HG03469 (cell line): ENCODE data around the gene KIAA2012.
"Not testable (repeated sequence)": the region's sequence is repeated elsewhere in the genome, so short reads cannot be mapped to it uniquely, and the experiment has no call there.

Experiments used
- ATAC-seq: cut with Tn5 transposase; IDR thresholded peaks from one replicate; pipeline ENCODE4 v1.9.1; 2021; ENCODE audit warnings: mild to moderate bottlenecking, moderate library complexity, moderate number of reproducible peaks; ENCODE audit not compliant: unreplicated experiment

The KIAA2012 gene

DNA sequence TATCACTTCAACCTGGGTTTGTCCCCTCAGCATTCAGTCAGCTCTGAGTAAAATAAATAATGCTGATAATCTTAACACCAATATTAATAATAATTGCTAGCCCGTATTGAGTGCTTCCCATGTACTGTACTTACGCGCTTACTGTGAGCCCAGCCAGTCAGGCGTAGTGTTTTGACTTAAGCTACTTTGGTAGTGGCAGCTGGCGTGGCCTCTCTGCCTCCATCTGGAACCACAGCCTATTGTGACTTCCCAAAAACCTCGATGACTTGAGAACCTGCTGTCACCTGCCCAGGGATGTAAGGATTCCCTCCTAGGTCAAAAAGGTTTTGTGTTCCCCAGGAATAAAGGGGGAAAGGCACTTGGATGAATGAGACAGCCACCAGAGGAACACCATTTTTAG lies 112.1 kb downstream of the KIAA2012 start:
- no peak for ATAC-seq

DNA sequence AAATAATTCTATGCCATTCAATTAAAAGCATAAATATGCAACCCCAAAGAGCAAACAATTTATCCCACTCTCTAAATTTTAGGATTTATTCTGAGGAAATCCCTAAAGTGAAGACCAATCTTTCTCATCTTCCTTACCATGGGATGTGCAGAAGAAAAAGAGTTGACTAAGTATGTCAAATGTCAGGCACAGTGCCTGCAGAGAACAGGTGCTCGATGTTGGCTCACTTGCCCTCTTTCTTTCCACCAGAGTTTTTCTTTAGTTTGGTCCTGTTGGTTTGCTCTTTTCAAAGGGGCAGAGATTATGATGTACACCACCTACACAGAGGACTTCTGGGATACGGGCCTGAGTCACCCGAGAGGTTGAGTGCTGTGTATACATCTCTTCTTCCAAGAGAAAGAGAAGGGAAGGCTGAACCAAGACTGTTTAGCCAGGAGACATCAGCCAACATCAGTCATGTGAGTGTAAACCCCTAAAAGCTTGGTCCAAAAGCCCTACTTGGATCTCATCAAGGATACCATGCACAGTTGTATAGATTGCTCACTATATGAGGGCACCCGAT lies 113.7 kb downstream of the KIAA2012 start:
- no peak for ATAC-seq

DNA sequence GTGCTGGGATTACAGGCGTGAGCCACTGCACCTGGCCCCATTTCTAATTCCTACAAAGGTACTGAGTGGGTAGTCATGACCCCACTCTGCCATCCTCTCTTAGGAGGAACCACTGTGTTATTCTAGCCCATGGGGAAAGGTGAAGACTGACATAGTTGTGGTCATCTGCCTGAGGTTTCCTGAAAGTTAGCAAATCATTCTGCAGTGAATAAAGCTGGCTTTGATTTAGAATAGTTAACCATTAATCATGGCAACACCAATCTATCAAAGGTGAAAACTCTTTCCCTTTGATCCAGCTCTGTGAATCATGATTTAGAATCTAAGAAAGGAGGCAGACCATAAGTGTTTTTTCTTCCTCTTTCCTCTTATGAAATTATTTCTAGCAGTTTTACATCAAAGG lies 114.5 kb downstream of the KIAA2012 start:
- ATAC-seq: no peak

DNA sequence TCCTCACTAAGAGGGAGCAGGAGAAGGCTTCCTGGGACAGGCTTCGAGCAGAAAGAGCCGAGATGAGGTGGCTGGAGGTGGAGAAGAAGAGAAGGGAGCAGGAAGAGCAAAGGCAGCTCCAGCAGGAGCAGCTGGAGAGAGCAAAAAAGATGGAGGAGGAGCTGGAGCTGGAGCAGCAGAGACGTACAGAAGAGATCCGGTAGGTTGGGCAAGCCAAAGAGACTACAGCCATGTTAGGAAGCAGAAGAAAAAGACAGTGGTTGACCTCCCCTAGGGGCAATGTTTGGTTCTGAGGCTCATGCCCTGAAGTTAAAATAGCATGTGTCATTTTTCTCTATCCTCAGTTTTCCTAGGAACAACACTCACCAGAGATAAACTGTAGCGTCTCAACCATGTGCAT lies 120.2 kb downstream of the KIAA2012 start:
- ATAC-seq: no peak

DNA sequence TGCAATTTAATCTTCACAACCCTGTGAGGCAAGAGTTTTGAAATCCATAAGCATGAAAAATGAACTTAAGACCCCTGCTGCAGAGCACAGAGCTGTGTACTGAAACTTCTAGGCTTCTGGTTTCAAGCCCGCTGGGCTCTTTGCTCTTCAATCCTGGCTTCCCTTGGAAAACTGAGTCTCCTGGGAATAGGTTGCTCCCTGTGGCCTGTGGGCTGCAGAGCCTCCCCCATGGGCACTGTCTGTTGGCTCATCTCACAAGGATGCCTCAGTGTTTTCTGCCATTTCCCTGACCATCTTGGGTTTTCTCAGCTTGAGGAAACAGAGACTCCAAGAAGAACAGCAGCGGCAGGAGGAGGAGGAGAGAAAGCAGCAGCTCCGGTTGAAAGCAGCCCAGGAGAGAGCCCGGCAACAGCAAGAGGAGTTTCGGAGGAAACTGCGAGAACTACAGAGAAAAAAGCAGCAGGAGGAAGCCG lies 120.9 kb downstream of the KIAA2012 start:
- no peak for ATAC-seq

DNA sequence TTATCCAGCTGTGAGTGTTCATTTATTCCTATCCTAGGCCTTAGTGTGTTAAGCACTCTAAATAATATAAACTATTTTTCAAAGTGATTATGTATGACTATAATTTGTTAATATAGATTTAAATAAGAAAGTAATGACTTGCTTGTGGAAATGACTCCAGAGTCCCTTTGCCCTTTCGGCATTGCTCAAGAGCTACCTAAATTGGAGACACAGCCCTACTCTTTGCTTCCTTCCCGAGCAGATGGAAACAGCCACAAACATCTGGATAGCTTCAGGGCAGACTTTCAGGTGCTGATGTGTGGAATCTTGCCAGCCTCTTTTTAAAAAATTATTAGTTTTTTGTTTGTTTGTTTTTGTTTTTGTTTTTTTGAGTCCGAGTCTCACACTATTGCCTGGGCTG lies 121.4 kb downstream of the KIAA2012 start:
- no peak for ATAC-seq

DNA sequence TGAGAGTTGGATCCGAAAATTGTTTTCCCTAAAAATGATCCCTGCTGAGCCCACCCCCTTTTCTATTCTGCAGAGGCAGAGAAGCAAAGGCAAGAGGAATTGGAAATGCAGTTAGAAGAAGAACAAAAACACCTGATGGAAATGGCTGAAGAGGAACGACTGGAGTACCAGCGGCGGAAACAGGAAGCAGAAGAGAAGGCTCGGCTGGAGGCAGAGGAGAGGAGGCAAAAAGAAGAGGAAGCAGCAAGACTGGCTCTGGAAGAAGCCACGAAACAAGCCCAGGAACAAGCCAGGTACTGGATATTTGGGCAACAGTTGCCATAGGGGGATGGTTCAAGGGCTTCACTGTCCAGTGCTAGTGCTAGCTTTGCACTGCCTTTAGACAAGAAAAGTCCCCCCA lies 123.7 kb downstream of the KIAA2012 start:
- ATAC-seq: no peak

DNA sequence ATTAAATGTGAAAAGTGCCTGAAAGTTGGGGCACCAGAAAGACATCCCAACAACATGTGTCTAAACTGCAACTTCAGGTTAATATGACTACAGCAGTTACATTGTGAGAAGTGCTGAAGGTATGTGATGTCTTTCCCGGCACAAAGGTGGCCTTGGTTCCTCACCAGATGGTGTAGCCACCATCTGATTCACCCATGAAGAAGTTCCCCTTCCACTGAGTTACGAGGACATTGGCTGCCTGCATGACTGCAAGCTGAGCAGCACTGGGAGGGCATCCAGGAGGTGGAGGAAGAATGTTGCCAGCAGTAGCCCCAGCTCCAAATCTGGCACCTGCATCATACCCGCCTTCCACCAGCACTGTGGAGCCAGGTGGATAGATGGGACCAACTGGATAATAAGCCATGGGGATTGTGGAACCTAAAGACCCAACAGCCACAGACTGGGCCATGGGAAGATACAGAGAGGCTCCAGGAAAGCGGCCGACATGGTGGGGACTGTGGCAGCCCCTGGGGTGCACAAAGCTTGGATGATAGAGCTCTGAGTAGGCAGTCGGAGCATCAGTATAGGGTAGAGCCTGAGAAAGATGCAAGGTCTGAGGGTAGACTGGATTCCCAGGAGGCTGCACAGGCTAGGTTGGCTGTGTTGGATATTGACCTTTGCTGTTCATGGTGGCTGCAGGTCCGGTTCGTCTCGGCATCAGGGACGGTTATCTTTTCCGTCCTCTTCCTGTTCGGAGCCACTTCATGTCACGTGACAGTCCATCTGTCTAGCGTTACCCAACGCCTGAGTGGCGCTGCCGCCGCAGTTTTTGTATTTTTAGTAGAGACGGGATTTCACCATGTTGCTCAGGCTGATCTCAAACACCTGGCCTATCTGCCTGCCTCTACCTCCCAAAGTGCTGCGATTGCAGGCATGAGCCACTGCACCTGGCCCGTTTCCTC lies 128.4 kb downstream of the KIAA2012 start:
- no peak for ATAC-seq

DNA sequence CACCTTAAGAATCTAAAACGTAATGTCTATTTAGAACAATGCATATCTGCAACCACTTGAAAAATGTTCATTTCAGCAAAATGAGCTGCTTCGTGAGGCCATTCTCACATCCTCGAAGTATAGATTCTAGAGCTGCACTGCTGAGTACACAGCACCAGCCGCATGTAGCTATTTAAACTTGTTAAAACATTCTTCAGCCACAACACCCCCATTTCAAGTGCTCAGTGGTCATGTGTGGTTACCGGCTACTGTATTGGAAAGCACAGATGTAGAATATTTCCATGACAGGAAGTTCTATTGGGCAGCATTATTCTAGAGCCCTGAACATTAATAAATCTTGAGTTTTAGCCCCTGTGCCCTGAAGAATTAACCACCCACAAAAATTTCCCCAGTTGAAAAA lies 130.3 kb downstream of the KIAA2012 start:
- no peak for ATAC-seq

DNA sequence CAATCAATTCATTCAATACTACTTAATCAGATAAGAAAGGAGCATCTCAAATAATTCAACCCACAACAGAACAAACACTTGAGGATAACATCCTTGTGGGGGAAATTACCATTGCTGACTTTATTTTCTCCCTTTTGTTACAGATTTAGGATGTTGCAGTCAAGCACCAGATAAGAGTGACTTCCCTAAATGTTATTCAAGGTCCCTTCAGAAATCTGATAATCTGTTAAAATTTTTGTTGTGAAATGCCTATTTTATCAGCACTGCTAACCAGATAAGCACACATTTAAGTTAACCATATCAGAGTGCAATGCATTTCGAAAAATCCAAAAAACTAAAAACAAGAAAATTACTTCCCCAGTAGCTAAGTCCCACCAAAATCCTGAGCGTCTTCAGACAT lies 131.8 kb downstream of the KIAA2012 start:
- ATAC-seq: no peak

DNA sequence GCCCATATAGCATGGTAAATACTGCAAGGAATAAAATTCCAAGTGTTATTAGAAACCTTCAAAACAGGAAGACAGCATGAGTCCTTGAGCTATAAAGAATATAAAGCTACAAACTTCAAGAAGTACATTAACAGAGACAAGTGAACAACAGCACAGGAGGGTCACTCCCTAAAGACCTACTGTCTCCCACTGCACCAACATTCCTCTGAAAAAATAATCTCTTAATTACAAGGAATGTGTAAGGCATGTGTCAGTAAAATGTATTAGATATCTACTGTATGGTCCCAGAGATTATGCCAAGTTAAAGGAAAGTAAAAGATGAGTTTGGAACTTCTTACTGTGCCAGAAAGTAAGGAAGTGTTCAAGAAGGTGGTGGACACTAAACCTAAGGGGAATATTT lies 135.5 kb downstream of the KIAA2012 start:
- no peak for ATAC-seq

DNA sequence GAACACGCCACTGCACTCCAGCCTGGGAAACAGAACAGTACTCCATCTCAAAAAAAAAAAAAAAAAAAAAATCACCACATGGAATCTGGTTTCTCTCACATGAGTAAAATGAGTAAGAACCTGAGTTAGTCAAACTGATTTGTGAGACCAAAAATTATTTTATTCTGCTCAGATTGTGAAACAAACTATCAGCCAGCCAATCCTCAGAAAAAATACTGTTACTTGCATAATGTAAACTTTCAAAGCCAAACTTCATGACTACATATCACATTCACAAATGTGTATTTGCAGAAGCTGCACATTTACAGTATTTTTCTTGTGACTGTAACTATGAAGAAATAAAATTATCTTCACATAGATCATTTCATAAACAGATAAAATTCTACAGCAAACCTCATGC lies 142.1 kb downstream of the KIAA2012 start:
- no peak for ATAC-seq

DNA sequence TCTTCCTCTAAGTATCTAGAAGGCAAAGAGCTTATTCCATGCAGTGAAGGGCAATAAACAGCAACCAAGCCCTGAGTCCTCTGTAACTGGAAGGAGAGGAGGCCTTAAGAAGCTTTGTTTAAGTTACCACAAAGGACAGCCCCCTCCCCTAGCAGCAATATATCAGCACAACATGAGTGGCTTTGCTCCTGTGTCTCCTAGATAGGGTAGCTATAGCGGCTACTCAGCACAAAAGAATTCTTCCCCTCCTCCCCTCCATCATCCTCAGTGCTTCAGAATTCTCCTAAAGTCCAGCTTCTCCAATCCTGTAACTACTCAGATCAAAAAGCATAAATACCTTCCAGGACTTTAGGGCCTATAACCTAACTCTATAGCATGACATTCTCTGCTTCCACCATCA lies 148.8 kb downstream of the KIAA2012 start:
- no peak for ATAC-seq

DNA sequence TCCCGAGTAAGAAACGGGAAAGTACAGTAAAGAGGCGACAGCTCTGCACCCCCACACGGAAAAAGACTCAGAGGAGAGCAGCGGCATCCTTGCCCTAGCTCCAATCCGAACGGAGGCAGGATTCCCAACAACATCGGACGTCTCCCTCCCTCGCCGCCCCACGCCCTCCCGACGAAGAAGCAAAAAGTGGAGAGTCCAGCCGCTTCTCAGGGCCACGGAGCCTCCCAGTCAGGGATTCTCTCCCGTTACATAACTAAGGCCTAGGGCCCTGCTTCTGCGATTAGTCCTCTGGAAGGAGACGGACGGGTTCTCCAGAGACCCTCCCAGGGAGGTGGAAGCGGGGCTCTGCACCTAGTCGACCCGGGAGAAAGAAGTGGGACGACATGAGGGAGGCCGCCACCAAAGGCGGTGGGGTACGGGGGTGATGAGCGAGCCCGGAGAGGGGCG lies 164.8 kb downstream of the KIAA2012 start:
- ATAC-seq: peak; percentile 5

DNA sequence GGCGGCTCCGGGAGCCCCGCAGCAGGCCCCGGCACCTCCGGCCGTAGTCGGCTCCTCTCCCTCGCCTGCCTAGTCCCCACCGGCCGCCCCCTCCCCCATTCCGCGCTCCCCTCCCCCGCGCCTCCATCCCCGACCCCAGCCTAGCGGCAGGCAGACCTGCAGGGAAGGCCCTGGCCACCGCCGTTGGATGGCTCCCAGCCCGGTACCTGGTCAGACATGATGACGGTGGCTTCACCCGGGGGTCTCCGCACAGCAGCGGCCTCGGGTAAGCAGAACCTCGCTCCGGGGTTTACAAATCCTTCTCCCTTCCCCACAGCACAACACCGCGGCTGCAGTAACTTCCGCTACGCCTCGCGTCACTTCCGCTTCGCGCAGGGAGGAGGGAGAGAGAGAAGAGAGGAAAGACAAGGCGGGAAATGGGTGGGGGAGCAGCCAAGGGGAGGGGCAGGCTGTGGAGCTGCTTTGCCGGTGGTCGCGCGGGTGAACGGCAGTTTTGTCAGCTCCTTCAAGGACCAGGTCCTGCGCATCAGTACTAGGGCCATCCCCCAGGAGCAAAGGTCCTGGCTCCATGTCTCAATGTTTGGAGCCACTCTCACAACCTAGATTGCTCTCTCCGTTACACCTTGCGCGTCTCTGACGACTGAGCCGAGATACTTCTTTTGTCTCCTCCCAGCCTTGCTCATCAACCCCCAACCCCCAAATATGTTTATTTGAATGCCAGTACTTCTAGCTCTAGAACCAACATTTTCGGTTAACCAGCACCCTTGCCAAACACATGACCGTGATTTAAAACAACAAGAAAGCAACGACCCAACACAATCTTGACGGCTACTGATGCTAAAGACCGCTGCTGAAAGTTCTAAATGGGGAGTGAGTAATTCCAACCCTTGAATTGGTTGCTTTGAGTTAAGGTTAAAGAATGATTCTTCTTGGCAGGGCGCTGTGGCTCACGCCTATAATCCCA lies 165.5 kb downstream of the KIAA2012 start, which contains the start of gene SUMO1:
TSS of gene SUMO1 (minus strand) at position 364 of the 964 bp plus-strand sequence. CDS start at position 218, 146 bp downstream.
- ATAC-seq: peak; percentile 90

DNA sequence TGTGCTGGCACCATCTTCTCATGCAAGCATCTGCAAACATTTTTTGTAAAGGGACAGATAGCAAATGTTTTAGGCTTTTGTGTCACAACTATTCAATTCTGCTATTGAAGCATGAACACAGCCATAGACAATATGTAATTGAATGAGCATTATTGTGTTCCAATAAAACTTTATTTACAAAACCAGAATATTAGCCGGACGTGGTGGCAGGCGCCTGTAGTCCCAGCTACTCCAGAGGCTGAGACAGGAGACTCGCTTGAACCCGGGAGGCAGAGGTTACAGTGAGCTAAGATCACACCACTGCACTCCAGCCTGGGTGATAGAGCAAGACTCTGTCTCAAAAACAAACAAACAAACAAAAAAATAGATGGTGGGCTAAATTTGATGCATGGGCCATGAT lies 174.7 kb downstream of the KIAA2012 start:
- not testable (repeated sequence) for ATAC-seq

DNA sequence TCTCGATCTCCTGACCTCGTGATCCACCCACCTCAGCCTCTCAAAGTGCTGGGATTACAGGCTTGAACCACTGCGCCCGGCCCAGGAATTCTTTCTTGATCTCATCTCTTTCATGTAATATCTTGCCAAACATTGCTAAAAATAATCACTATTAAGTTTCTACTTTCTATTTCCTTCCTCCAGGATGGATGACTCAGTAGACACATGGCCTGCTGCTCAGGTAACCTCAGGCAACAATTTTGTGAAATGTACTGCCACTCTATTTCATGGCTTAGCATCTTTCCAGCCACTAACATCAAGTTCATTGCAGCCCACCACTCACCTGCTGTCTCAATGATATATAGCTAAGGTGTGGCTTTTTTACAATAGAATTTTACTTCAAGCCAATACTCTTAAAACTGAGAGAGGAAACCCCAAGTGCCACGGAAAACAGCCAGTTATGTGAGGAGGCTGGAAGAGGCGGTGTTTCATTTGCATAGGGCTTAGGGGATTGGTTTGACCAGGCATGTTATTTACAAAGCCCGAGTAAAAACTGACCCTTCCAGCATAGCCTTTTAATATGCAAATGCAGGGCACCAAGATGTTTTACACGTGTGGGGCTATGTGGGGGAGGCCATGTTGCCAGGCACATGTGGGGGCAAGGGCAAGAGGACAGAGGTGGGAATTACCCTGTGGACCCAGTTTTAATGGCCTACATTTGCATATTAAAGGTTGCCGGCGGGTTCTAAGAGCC lies 176.6 kb downstream of the KIAA2012 start:
- no peak for ATAC-seq

DNA sequence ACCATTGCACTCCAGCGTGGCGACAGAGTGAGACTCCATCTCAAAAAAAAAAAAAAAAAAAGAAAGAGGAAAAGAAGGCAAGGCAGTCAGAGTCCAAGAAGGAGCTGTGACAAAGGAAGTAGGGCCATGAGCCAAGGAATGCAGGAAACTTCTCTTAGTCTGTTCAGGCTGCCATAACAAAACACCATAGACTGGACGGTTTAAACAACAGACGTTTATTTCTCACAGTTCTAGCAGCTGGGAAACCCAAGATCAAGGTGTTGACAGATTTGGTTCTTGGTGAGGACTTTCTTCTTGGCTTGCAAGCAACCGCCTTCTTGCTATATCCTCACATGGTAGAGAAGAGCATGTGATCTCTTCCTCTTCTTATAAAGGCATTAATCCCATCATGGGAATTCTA lies 178.4 kb downstream of the KIAA2012 start:
- no peak for ATAC-seq
